ENCODE data around the gene CELF1.
"Not testable (repeated sequence)": the region's sequence is repeated elsewhere in the genome, so short reads cannot be mapped to it uniquely, and the experiment has no call there.

Gene CELF1

GRCh38 chr11:47536915-47537314 is 16.0 kb downstream of the CELF1 start:
- DNase-seq, result no peak

- no peak for DNase-seq
Measured at GRCh38 chr11:47534704-47535251, 18.2 kb downstream of the CELF1 start.

- DNase-seq, result no peak
Measured at GRCh38 chr11:47533690-47534151, 19.2 kb downstream of the CELF1 start.

GRCh38 chr11:47532597-47533213 is 20.2 kb downstream of the CELF1 start:
- DNase-seq, result peak; percentile 38

- DNase-seq, result no peak
Measured at GRCh38 chr11:47531666-47532065, 21.3 kb downstream of the CELF1 start.

GRCh38 chr11:47530721-47531120 is 22.2 kb downstream of the CELF1 start:
- not testable (repeated sequence) for DNase-seq

- no peak for DNase-seq
Measured at GRCh38 chr11:47529951-47530350, 23.0 kb downstream of the CELF1 start.

GRCh38 chr11:47527186-47527585 is 25.7 kb downstream of the CELF1 start:
- DNase-seq, result no peak

GRCh38 chr11:47526032-47526431 is 26.9 kb downstream of the CELF1 start:
- not testable (repeated sequence) for DNase-seq

- DNase-seq, result peak; percentile 91
Measured at GRCh38 chr11:47524291-47524874, 28.5 kb downstream of the CELF1 start.

- DNase-seq, result peak; percentile 74
Measured at GRCh38 chr11:47523490-47524225, 29.3 kb downstream of the CELF1 start.

- peak; percentile 44 for DNase-seq
Measured at GRCh38 chr11:47518212-47518964, 34.5 kb downstream of the CELF1 start.

GRCh38 chr11:47516984-47517853 is 35.7 kb downstream of the CELF1 start:
- no peak for DNase-seq

- DNase-seq, result no peak
Measured at GRCh38 chr11:47516155-47516554, 36.8 kb downstream of the CELF1 start.

- peak; percentile 36 for DNase-seq
Measured at GRCh38 chr11:47514825-47515647, 37.9 kb downstream of the CELF1 start.

- DNase-seq, result no peak
Measured at GRCh38 chr11:47512701-47513100, 40.2 kb downstream of the CELF1 start.

GRCh38 chr11:47511917-47512316 is 41.0 kb downstream of the CELF1 start:
- DNase-seq, result no peak

- no peak for DNase-seq
Measured at GRCh38 chr11:47510209-47510608, 42.7 kb downstream of the CELF1 start.

GRCh38 chr11:47509077-47509536 is 43.8 kb downstream of the CELF1 start:
- peak; percentile 56 for DNase-seq

- no peak for DNase-seq
Measured at GRCh38 chr11:47508240-47508957, 44.5 kb downstream of the CELF1 start.

All from NCI-H69 (cell line).